IPS-15b (cell line): Measurements from ENCODE around the gene CFAP210.
A peak's percentile ranks its signal among the peaks of the same experiment; 100 is the strongest.
"Not testable (repeated sequence)": the region's sequence is repeated elsewhere in the genome, so short reads cannot be mapped to it uniquely, and the experiment has no call there.

Source experiments
- H3K27me3 ChIP-seq: one replicate; pipeline ENCODE4 v1.6.1; 2013; ENCODE audit warnings: low read length; ENCODE audit not compliant: control insufficient read depth, insufficient read depth
- H3K36me3 ChIP-seq: one replicate; pipeline ENCODE4 v1.6.1; 2013; ENCODE audit warnings: low read length; ENCODE audit not compliant: control insufficient read depth, insufficient read depth
- H3K4me1 ChIP-seq: one replicate; pipeline ENCODE4 v1.6.1; 2013; ENCODE audit warnings: mild to moderate bottlenecking, low read length; ENCODE audit not compliant: control insufficient read depth, insufficient read depth
- H3K4me3 ChIP-seq: one replicate; pipeline ENCODE4 v1.5.1; 2013; ENCODE audit warnings: low read depth, low read length
- H3K9ac ChIP-seq: one replicate; pipeline ENCODE4 v1.6.1; 2013; ENCODE audit warnings: low read depth, mild to moderate bottlenecking, low read length
- H3K9me3 ChIP-seq: one replicate; pipeline ENCODE4 v1.6.1; 2013; ENCODE audit warnings: mild to moderate bottlenecking, low read length; ENCODE audit not compliant: control insufficient read depth, insufficient read depth

CFAP210 gene

DNA sequence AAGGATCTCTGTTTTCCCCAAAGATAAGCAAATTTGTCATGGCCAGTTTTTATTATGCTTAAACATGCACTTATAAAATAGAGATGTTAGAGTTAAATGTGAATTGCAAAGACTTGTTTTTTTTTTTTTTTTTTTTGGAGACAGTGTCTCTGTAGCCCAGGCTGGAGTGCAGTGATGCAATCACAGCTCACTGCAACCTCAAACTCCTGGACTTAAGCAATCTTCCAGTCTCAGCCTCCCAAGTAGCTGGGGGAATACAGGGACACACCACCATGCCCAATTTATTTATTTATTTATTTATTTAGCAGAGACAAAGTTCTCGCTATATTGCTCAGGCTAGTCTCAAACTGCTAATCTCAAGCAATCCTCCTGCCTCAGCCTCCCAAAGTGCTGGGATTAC, 15.1 kb upstream of the CFAP210 start:
- Histone ChIP-seq H3K9me3 (no peaks in the 10 kb centered on the region), H3K9ac (no peak overlapping the region), H3K36me3 (no peaks in the 10 kb centered on the region), H3K4me1 (no peaks in the 10 kb centered on the region), H3K27me3 (no peaks in the 10 kb centered on the region), H3K4me3 (no peak overlapping the region)

DNA sequence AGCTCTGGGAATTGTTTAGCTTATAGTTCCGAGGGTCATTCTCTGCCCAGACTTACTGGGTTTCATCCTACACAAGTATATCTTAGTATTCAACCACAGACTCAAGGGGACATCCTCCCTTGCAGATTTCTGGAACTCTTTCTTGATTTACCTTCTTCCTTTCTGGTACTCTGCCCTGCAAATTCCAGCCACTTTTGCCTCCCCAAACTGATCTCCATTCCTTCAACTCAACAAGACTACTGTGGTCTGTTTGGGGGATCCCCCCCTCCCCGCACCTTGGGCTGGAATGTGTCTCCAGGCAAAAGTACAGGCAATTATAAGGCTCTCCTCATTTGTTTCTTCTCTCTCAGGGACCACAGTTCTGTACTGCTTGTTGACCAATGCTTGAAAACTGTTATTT, 13.4 kb upstream of the CFAP210 start:
- Histone ChIP-seq H3K27me3 (no peaks in the 10 kb centered on the region), H3K4me1 (no peaks in the 10 kb centered on the region), H3K36me3 (no peaks in the 10 kb centered on the region), H3K9me3 (no peaks in the 10 kb centered on the region), H3K9ac (no peak overlapping the region), H3K4me3 (no peak overlapping the region)

DNA sequence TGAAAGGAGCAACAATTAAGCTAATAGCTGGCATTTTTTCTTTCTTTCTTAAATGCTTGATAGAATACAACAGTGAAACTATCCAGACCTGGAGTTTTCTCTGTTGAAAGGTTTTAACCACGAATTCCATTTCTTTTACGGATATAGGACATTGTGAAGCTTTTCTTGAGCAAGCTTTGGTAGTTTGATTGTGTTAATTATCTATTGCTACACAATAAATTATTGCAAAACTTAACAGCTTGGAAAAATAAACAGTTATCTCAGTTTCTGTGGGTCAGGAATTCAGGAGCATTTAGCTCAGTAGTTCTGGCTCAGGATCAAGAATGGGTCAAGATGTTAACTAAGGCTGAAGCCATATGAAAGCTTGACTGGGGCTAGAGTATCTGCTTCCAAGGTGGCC, 11.7 kb upstream of the CFAP210 start:
- Histone ChIP-seq H3K4me1 (no peaks in the 10 kb centered on the region), H3K9ac (no peak overlapping the region), H3K4me3 (no peak overlapping the region), H3K9me3 (no peaks in the 10 kb centered on the region), H3K36me3 (no peaks in the 10 kb centered on the region), H3K27me3 (no peaks in the 10 kb centered on the region)

GRCh38 chr2:169704160-169704708, 10.0 kb upstream of the CFAP210 start:
- Histone ChIP-seq H3K9ac (no peak overlapping the region), H3K36me3 (no peaks in the 10 kb centered on the region), H3K4me1 (no peaks in the 10 kb centered on the region), H3K4me3 (no peak overlapping the region), H3K9me3 (no peaks in the 10 kb centered on the region), H3K27me3 (no peaks in the 10 kb centered on the region)

DNA sequence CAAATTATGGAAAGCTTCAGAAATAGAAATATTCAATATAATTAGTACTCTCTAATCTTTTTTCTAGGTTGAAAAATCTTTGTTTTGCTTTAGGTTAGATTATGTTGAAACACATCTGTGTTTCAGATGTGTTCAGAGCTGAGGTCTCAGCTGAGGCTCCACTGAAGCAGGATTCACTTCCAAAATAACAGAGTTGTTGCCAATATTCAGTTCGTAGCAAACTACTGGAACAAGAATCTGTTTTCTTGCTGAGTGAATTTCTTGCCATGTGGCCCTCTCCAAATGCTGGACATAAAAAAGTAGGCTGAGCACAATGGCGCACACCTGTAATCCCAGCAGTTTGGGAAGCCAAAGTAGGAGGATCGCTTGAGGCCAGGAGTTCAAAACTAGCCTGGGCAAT, 8.8 kb upstream of the CFAP210 start:
- Histone ChIP-seq H3K9me3 (no peaks in the 10 kb centered on the region), H3K4me3 (no peak overlapping the region), H3K9ac (no peak overlapping the region), H3K27me3 (no peaks in the 10 kb centered on the region), H3K4me1 (no peaks in the 10 kb centered on the region), H3K36me3 (no peaks in the 10 kb centered on the region)

GRCh38 chr2:169699173-169699572, 5.0 kb upstream of the CFAP210 start:
- H3K4me3 ChIP-seq, H3K9me3 ChIP-seq, H3K9ac ChIP-seq, H3K36me3 ChIP-seq, H3K27me3 ChIP-seq, H3K4me1 ChIP-seq: not testable (repeated sequence)

DNA sequence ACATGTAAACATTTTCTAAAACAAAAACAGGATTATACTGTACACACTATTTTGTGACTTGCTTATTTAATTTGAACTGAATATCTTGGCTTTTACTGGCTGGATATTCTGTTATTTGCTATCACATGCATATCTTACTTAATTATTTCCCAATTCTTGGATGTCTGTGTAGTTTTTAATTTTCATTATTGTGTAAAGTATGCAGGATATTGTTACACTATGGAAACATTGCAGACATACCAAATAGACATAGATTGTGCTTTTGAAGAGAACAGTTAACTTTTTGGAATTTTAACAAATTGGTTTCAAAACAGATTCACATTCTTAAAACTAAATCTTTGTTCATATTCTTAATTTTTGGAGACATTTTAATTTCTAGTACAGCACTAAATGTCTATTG, 2.2 kb upstream of the CFAP210 start:
- H3K4me3 ChIP-seq, result no peak overlapping the region
- H3K36me3 ChIP-seq, result no peaks in the 10 kb centered on the region
- no peak overlapping the region for H3K9ac ChIP-seq
- no peaks in the 10 kb centered on the region for H3K9me3 ChIP-seq
- H3K4me1 ChIP-seq, result peaks cover 5% of the 10 kb centered on the region
- H3K27me3 ChIP-seq, result no peaks in the 10 kb centered on the region

DNA sequence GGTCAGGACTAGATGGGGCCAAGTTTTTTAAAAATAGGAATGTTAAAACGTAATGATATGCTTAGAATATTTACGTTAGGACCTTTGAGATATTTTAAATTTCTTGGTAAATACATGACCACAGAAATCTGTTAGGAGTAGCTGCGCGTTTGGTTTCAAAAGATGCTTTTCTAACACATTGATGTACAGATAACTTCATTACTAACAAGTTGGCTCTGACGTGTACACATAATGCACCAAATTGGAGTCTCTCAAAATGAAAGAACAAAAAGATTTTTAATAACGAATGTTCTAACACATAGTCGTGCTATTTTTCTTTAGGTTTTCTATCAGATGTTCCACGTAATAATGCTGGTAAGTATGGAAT, 672 bp upstream of the CFAP210 start:
- Histone ChIP-seq H3K9me3 (no peaks in the 10 kb centered on the region), H3K4me1 (peaks cover 5% of the 10 kb centered on the region), H3K9ac (peak overlapping the region; percentile 37), H3K4me3 (peak overlapping the region; percentile 84), H3K27me3 (no peaks in the 10 kb centered on the region), H3K36me3 (no peaks in the 10 kb centered on the region)

- no peaks in the 10 kb centered on the region for H3K9me3 ChIP-seq
- H3K36me3 ChIP-seq, result no peaks in the 10 kb centered on the region
- no peaks in the 10 kb centered on the region for H3K27me3 ChIP-seq
- peaks cover 5% of the 10 kb centered on the region for H3K4me1 ChIP-seq
- no peak overlapping the region for H3K9ac ChIP-seq
- H3K4me3 ChIP-seq, result peak overlapping the region; percentile 84
These were observed 845 bp downstream of the CFAP210 start for GRCh38 chr2:169693360-169693759.

GRCh38 chr2:169692718-169693117, 1.5 kb downstream of the CFAP210 start:
- Histone ChIP-seq H3K27me3 (no peaks in the 10 kb centered on the region), H3K36me3 (no peaks in the 10 kb centered on the region), H3K9ac (no peak overlapping the region), H3K4me1 (peaks cover 5% of the 10 kb centered on the region), H3K4me3 (no peak overlapping the region), H3K9me3 (no peaks in the 10 kb centered on the region)

DNA sequence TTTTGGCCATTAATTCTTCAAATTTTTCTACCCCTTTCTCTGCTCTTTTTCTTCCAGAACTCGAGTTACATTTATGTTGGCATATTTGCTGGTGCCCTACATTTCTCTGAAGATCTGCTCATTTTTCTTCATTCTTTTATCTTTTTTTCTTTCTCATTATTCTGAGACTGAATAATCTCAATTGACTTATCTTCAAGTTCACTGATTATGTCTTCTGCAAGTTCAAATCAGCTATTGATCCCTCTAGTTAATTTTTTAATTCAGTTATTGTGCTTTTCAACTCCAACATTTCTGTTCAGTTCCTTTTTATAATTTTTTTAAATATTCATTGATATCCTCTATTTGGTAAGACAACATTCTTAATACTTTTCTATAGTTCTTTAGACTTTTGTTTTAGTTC, 3.2 kb downstream of the CFAP210 start:
- Histone ChIP-seq H3K9me3 (no peaks in the 10 kb centered on the region), H3K36me3 (no peaks in the 10 kb centered on the region), H3K4me3 (no peak overlapping the region), H3K9ac (no peak overlapping the region), H3K4me1 (peaks cover 5% of the 10 kb centered on the region), H3K27me3 (no peaks in the 10 kb centered on the region)

DNA sequence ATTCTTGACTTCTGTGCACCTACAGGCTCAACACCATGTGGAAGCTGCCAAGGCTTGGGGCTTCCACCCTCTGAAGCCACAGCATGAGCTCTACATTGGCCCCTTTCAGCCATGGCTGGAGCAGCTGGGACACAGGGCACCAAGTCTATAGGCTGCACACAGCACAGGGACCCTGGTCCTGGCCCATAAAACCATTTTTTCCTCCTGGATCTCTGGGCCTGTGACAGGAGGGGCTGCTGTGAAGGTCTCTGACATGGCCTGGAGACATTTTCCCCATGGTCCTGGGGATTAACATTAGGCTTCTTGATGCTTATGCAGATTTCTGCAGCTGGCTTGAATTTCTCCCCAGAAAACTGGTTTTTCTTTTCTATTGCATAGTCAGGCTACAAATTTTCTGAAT, 6.3 kb downstream of the CFAP210 start:
- H3K9me3 ChIP-seq, H3K4me3 ChIP-seq, H3K4me1 ChIP-seq, H3K36me3 ChIP-seq, H3K9ac ChIP-seq, H3K27me3 ChIP-seq: not testable (repeated sequence)

DNA sequence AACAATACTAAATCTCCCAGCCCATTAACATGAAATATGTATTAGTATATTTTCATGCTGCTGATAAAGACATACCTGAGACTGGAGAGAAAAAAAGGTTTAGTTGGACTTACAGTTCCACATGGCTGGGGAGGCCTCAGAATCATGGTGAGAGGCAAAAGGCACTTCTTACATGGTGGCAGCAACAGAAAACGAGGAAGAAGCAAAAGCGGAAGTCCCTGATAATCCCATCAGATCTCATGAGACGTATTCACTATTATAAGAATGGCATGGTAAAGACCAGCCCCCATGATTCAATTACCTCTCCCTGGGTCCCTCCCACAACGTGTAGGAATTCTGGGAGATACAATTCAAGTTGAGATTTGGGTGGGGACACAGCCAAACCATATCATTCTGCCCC, 7.4 kb downstream of the CFAP210 start:
- H3K9me3 ChIP-seq, H3K9ac ChIP-seq, H3K36me3 ChIP-seq, H3K4me1 ChIP-seq, H3K27me3 ChIP-seq, H3K4me3 ChIP-seq: not testable (repeated sequence)
